GM12864 (cell line): ENCODE results near the gene SLC35A2.
A peak's percentile ranks its signal among the peaks of the same experiment; 100 is the strongest.

Source experiments
- DNase-seq: peaks from one replicate; pipeline ENCODE4 v3.0.0-alpha.2; 2011; ENCODE audit warnings: low read depth
- H3K4me3 ChIP-seq: 2 replicates; pipeline ENCODE4 v1.5.1; 2011; ENCODE audit warnings: mild to moderate bottlenecking, low read depth, low read length, control low read depth
- CTCF ChIP-seq: IDR thresholded peaks from 2 replicates; pipeline ENCODE4 v1.5.1; 2011; ENCODE audit warnings: low read depth, mild to moderate bottlenecking, moderate library complexity, low read length, control low read depth, inconsistent platforms; ENCODE audit errors: missing control alignments

The SLC35A2 gene

GRCh38 chrX:48911412-48912182, at the start of gene SLC35A2:
TSS of gene SLC35A2 (minus strand) at chrX:48911646. CDS start at chrX:48911636, 10 bp downstream.
- TF ChIP-seq CTCF = no peak
- DNase-seq = no peak
- peak within 1 kb of the TSS; percentile 82 for H3K4me3 ChIP-seq

GRCh38 chrX:48960291-48960690, 48.8 kb upstream of the SLC35A2 start:
- no peak for TF ChIP-seq CTCF
- DNase-seq = no peak
- no peak overlapping the region for H3K4me3 ChIP-seq

DNA sequence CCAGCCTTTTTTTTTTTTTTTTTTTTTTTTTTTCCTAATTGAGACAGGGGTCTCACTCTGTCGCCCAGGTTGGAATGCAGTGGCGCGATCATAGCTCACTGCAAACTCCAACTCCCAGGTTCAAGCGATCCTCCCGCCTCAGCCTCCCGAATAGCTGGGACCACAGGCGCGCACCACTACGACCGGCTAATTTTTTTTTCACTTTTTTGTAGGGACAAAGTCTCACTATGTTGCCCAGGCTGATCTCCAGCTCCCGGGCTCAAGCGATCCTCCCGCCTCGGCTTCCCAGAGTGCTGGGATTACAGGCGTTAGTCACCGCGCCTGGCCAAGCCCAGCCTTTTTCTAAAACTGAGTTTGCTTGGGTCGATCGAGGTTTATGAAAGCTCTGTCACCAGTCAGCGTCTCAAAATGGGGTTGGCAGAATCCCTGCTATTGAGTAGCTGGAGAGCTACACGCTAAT, 47.2 kb upstream of the SLC35A2 start:
- no peak for TF ChIP-seq CTCF
- peak overlapping the region; percentile 83 for H3K4me3 ChIP-seq
- no peak for DNase-seq

- peak overlapping the region; percentile 83 for H3K4me3 ChIP-seq
- no peak for TF ChIP-seq CTCF
- peak; percentile 92 for DNase-seq
Observed at GRCh38 chrX:48957827-48958634, 46.6 kb upstream of the SLC35A2 start.

DNA sequence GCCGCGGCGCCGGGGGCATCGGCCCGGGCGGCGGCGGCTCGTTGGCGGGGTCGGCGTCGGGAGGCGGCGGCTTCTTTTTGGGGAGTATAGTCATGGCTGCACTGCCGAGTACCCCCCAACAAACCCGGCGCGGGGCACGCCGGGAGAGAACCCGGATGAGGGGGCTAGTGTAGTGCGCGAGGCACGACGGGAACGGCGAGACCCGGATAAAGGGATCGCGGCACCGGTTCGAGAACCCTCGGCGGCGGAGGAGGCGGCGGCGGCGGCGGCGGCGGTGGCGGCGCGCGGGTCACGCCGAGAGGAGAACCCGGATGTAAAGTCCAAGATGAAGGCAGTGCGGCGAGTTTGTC, 46.0 kb upstream of the SLC35A2 start, which contains the start of gene OTUD5:
Gene OTUD5 (minus strand): TSS at position 131 of the 350 bp plus-strand sequence. CDS start 37 bp downstream, at position 94.
- H3K4me3 ChIP-seq = peak within 1 kb of the TSS; percentile 83
- DNase-seq = no peak
- TF ChIP-seq CTCF = no peak

DNA sequence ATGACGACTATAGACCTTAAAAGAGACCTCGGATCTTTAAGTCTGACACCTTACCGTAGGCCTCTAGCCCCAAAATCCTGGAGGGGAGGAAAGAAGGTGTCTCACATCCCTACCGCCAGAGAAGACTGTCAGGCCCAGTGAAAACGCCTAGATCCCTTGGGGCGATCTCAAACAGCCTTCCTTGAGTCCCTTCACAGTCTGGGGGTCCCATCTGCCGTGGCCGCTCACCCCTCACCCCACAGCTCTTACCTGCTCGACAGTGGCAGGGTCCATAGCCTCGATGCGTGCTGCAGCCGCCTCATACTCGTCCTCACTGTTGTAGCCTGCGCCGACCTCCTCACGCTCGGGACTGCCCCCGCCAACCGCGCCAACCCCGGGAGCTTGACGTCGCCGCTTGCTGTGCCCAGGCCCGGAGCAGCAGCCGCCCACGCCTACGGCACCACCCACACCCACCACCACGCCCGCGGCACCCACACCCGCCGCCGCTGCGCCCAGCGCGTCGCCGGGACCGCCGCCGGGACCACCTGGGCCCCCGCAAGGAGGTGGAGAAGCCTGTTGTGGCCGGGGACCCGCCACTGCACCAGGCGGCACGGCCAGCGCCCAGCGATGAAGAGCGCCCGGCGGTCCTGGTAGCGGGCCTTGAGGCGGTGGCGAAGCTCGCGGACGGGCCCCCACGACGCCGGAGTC, 45.4 kb upstream of the SLC35A2 start:
- peak overlapping the region; percentile 83 for H3K4me3 ChIP-seq
- no peak for TF ChIP-seq CTCF

More for the DNA sequence above, 45.4 kb upstream of the SLC35A2 start:
- no peak for DNase-seq
